H1 (cell line): Measurements from ENCODE around the gene CCDC195. TPM values are rescaled to one million over a fixed set of nuclear protein-coding genes. Genes with fewer than 3 reads are reported as not detected.

Experiments used
- CTCF ChIA-PET: fragments of 300-600 bp; sonication (Branson Sonifier 250); formaldehyde crosslinking; loops from one replicate; lab custom pipeline; 2021; ENCODE audit not compliant: partially characterized antibody; lab: Charles Lee
- POLR2A ChIA-PET: fragments of 300-600 bp; sonication (Branson Sonifier 250); formaldehyde crosslinking; loops from one replicate; lab custom pipeline; 2021; ENCODE audit warnings: inconsistent platforms; ENCODE audit not compliant: partially characterized antibody; lab: Charles Lee
- DNase-seq, 2 experiments: peaks; one replicate each; pipeline versions ENCODE4 v3.0.0 to v3.0.0-alpha.2; 2010 to 2022; ENCODE audit warnings: low spot score in 2 of 2, low read depth in 1 of 2, mixed read lengths in 1 of 2
- FAIRE-seq: peaks from 2 replicates; lab custom pipeline; 2011; peaks lifted over from hg19 to GRCh38; lab: Jason Lieb, UNC
- H2AFZ ChIP-seq: 2 replicates; pipeline ENCODE4 v1.8.1; 2012; ENCODE audit warnings: low read length, inconsistent platforms
- H2AK5ac ChIP-seq: 2 replicates; pipeline ENCODE4 v1.6.1; 2013; ENCODE audit warnings: low read depth, low read length
- H2BK120ac ChIP-seq: replicated peaks from 2 replicates; pipeline ENCODE3; 2013; ENCODE audit warnings: low read depth, low read length, inconsistent platforms
- H2BK12ac ChIP-seq: 2 replicates; pipeline ENCODE4 v1.6.1; 2013; ENCODE audit warnings: low read depth, low read length
- H2BK15ac ChIP-seq: 2 replicates; pipeline ENCODE4 v1.6.1; 2013; ENCODE audit warnings: low read length
- H2BK20ac ChIP-seq: 2 replicates; pipeline ENCODE4 v1.6.1; 2013; ENCODE audit warnings: low read length
- H2BK5ac ChIP-seq: 2 replicates; pipeline ENCODE4 v1.6.1; 2013; ENCODE audit warnings: low read depth, low read length
- H3K14ac ChIP-seq: 2 replicates; pipeline ENCODE4 v1.6.1; 2013; ENCODE audit warnings: inconsistent platforms; ENCODE audit not compliant: insufficient read length
- H3K18ac ChIP-seq: 2 replicates; pipeline ENCODE4 v1.6.1; 2013; ENCODE audit warnings: low read length; ENCODE audit errors: extremely low read depth
- H3K23ac ChIP-seq: 2 replicates; pipeline ENCODE4 v1.6.1; 2013; ENCODE audit warnings: inconsistent platforms; ENCODE audit not compliant: insufficient read length
- H3K23me2 ChIP-seq: 2 replicates; pipeline ENCODE4 v1.6.1; 2013; ENCODE audit warnings: low read depth, low read length
- H3K27ac ChIP-seq: 2 replicates; pipeline ENCODE4 v1.6.1; 2011; ENCODE audit warnings: low read depth, low read length, inconsistent platforms
- H3K27me3 ChIP-seq, 4 experiments: replicated peaks in 1 of 4; 1 replicate in 1 of 4; 2 replicates in 3 of 4; pipeline versions ENCODE4 v1.6.1 to v1.8.1; 2011 to 2013; ENCODE audit warnings: low read length in 3 of 4, mild to moderate bottlenecking in 3 of 4, inconsistent platforms in 2 of 4, mixed read lengths in 2 of 4, moderate library complexity in 1 of 4; ENCODE audit not compliant: control insufficient read depth in 3 of 4, insufficient read depth in 3 of 4; ENCODE audit errors: extremely low read depth in 1 of 4
- H3K36me3 ChIP-seq, 4 experiments: 2 replicates each; pipeline versions ENCODE4 v1.6.1 to v1.8.1; 2011 to 2013; ENCODE audit warnings: mild to moderate bottlenecking in 4 of 4, low read length in 3 of 4, moderate library complexity in 2 of 4, control low read depth in 1 of 4, inconsistent platforms in 1 of 4; ENCODE audit not compliant: insufficient read depth in 4 of 4, control insufficient read depth in 2 of 4
- H3K4ac ChIP-seq: replicated peaks from 2 replicates; pipeline ENCODE3; 2013; ENCODE audit warnings: low read length, low read depth, mixed read lengths, inconsistent platforms; ENCODE audit not compliant: insufficient read length
- H3K4me1 ChIP-seq, 4 experiments: replicated peaks in 1 of 4; 1 replicate in 1 of 4; 2 replicates in 3 of 4; pipeline versions ENCODE4 v1.6.1 to v1.8.1; 2011 to 2013; ENCODE audit warnings: low read length in 3 of 4, inconsistent platforms in 2 of 4, mixed read lengths in 1 of 4; ENCODE audit not compliant: insufficient read depth in 4 of 4, control insufficient read depth in 3 of 4
- H3K4me2 ChIP-seq, 2 experiments: 2 replicates each; pipeline versions ENCODE4 v1.6.1 to v1.8.1; 2011 to 2013; ENCODE audit warnings: low read depth in 2 of 2, low read length in 2 of 2, control low read depth in 1 of 2, inconsistent platforms in 1 of 2, mild to moderate bottlenecking in 1 of 2; ENCODE audit not compliant: insufficient read depth in 1 of 2
- H3K4me3 ChIP-seq, 4 experiments: fragments of 200-600, 300-600 bp in 1 of 4; sonication (generic), shearing (Covaris generic), sonication (Bioruptor Twin) in 1 of 4; 2 replicates each; pipeline versions ENCODE4 v1.5.1 to v1.8.1; 2011 to 2016; ENCODE audit warnings: low read length in 4 of 4, low read depth in 3 of 4, control low read depth in 2 of 4, inconsistent platforms in 2 of 4, mild to moderate bottlenecking in 2 of 4, mixed read lengths in 1 of 4, moderate library complexity in 1 of 4; ENCODE audit not compliant: insufficient read depth in 2 of 4; ENCODE audit errors: extremely low read depth in 1 of 4
- H3K56ac ChIP-seq: replicated peaks from 2 replicates; pipeline ENCODE3; 2013; ENCODE audit warnings: low read depth, mild to moderate bottlenecking, mixed read lengths, low read length, inconsistent platforms; ENCODE audit not compliant: insufficient read length
- H3K79me1 ChIP-seq: 2 replicates; pipeline ENCODE4 v1.6.1; 2013; ENCODE audit warnings: low read depth, low read length, control low read depth
- H3K79me2 ChIP-seq, 2 experiments: 2 replicates each; pipeline versions ENCODE4 v1.6.1 to v1.8.1; 2012 to 2013; ENCODE audit warnings: low read length in 2 of 2, mild to moderate bottlenecking in 2 of 2, inconsistent platforms in 1 of 2; ENCODE audit not compliant: insufficient read depth in 2 of 2, control insufficient read depth in 1 of 2
- H3K9ac ChIP-seq, 4 experiments: replicated peaks in 1 of 4; 1 replicate in 1 of 4; 2 replicates in 3 of 4; pipeline versions ENCODE4 v1.6.1 to v1.8.1; 2011 to 2013; ENCODE audit warnings: low read depth in 3 of 4, low read length in 3 of 4, control low read depth in 2 of 4, mild to moderate bottlenecking in 2 of 4, moderate library complexity in 2 of 4, inconsistent platforms in 1 of 4; ENCODE audit errors: extremely low read depth in 1 of 4
- H3K9me3 ChIP-seq, 2 experiments: 2 replicates each; pipeline versions ENCODE4 v1.6.1 to v1.8.1; 2012 to 2013; ENCODE audit warnings: mild to moderate bottlenecking in 2 of 2, moderate library complexity in 2 of 2, control low read depth in 1 of 2, inconsistent platforms in 1 of 2, low read depth in 1 of 2, low read length in 1 of 2, mixed read lengths in 1 of 2; ENCODE audit not compliant: insufficient read depth in 2 of 2
- H4K20me1 ChIP-seq, 2 experiments: replicated peaks in 1 of 2; 2 replicates each; pipeline versions ENCODE3 to v1.8.1; 2011 to 2013; ENCODE audit warnings: inconsistent platforms in 2 of 2, low read length in 2 of 2, mild to moderate bottlenecking in 1 of 2; ENCODE audit not compliant: insufficient read depth in 2 of 2, control insufficient read depth in 1 of 2
- H4K5ac ChIP-seq: 2 replicates; pipeline ENCODE4 v1.6.1; 2013; ENCODE audit warnings: low read length, low read depth, mixed read lengths, inconsistent platforms; ENCODE audit not compliant: insufficient read length
- H4K8ac ChIP-seq: 2 replicates; pipeline ENCODE4 v1.8.0; 2013; ENCODE audit warnings: mild to moderate bottlenecking, moderate library complexity, low read length, inconsistent platforms; ENCODE audit not compliant: insufficient read depth; ENCODE audit errors: extremely low read depth
- H4K91ac ChIP-seq: replicated peaks from 2 replicates; pipeline ENCODE3; 2013; ENCODE audit warnings: low read length, mixed read lengths, inconsistent platforms; ENCODE audit not compliant: insufficient read length
- EGR1 ChIP-seq: IDR thresholded peaks from 2 replicates; pipeline ENCODE4 v1.6.1; 2011; ENCODE audit warnings: low read depth, low read length, borderline replicate concordance
- EP300 ChIP-seq, 2 experiments: IDR thresholded peaks; 1 replicate in 1 of 2; 2 replicates in 1 of 2; pipeline ENCODE4 v1.6.1; 2011 to 2012; ENCODE audit warnings: low read depth in 2 of 2, low read length in 2 of 2, mild to moderate bottlenecking in 2 of 2, borderline replicate concordance in 1 of 2, inconsistent platforms in 1 of 2, moderate library complexity in 1 of 2
- FOSL1 ChIP-seq: IDR thresholded peaks from 2 replicates; pipeline ENCODE4 v1.6.1; 2011; ENCODE audit warnings: mild to moderate bottlenecking, low read depth, low read length, moderate library complexity; ENCODE audit not compliant: insufficient read depth
- MAFK ChIP-seq: IDR thresholded peaks from 2 replicates; pipeline ENCODE4 v1.6.1; 2012; ENCODE audit warnings: low read depth, mild to moderate bottlenecking, improper control_type of control experiment, low read length
- NRF1 ChIP-seq: IDR thresholded peaks from 2 replicates; pipeline ENCODE4 v1.6.1; 2011; ENCODE audit warnings: mild to moderate bottlenecking, low read depth, low read length, improper control_type of control experiment
- POLR2A ChIP-seq, 2 experiments: IDR thresholded peaks; 1 replicate in 1 of 2; 2 replicates in 1 of 2; pipeline ENCODE4 v1.6.1; 2011; ENCODE audit warnings: low read depth in 2 of 2, low read length in 2 of 2, mild to moderate bottlenecking in 2 of 2; ENCODE audit errors: control extremely low read depth in 1 of 2
- SIRT6 ChIP-seq: IDR thresholded peaks from one replicate; pipeline ENCODE4 v1.7.1; 2012; ENCODE audit warnings: low read length, inconsistent platforms
- TCF12 ChIP-seq: IDR thresholded peaks from 2 replicates; pipeline ENCODE4 v1.6.1; 2011; ENCODE audit warnings: low read depth, mild to moderate bottlenecking, low read length
- TEAD4 ChIP-seq: IDR thresholded peaks from 2 replicates; pipeline ENCODE4 v1.6.1; 2012; ENCODE audit warnings: low read depth, low read length, inconsistent platforms, mixed read lengths
- WGBS, 2 experiments: shearing (Covaris generic) in 1 of 2; methylation state at CpG; one replicate each; pipeline versions ENCODE4 v1.1.6 to v1.1.7; 2013 to 2015; ENCODE audit warnings: low lambda C conversion rate in 2 of 2, mixed read lengths in 2 of 2, inconsistent platforms in 1 of 2, low coverage in 1 of 2, missing lambda C conversion rate in 1 of 2; ENCODE audit not compliant: insufficient replicate concordance in 2 of 2, insufficient coverage in 1 of 2, insufficient read length in 1 of 2; ENCODE audit errors: extremely low coverage in 1 of 2, missing lambda C conversion rate in 1 of 2; 5-methylcytosine and 5-hydroxymethylcytosine counted together
- polyA plus RNA-seq, 7 experiments: library from polyadenylated mRNA; depleted of rRNA in 3 of 7; stranded (reverse) in 5 of 7; unstranded in 2 of 7; fragments of >200 nt in 5 of 7; fragments of 200-250 nt in 2 of 7; gene quantifications; 1 replicate in 5 of 7; 2 replicates in 1 of 7; 4 replicates in 1 of 7; pipeline versions ENCODE4 v1.2.1 to v1.2.3, GENCODE V29; 2011 to 2013; ENCODE audit warnings: missing spikeins in 2 of 7, mixed read lengths in 2 of 7
- total RNA-seq: library from RNA; stranded (reverse); fragmentation: NEBNext Ultra II Directional; extraction: Animal tissue kit (Norgen Biotek cat#: 25700); gene quantifications from 2 replicates; pipeline ENCODE4 v1.2.1, GENCODE V29; 2021

CCDC195 gene
- total and polyA plus RNA-seq, 2 of the 8 experiments (the other 6 are each of a cell fraction or from before 2014, with no cell fraction given) = not detected

DNA sequence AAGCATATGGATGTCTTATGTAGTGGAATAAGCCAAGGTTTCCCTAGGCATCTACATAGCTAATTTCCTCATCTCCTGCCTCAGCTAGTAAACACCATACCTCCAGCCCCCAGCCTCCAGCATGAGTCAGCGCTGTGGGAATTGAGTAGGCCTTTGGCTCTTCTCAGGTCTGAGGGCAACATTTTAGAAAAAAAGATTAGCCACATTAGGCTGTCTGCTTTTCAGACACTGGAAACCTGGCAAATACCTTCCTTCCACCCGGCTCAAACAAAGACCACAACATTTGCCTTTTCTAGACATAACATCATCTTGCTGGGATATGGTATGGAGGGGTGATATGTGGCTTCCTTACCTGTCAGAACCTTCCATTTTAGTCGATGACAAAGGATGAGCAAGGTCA lies 6.1 kb upstream of the CCDC195 start:
- Histone ChIP-seq H2BK12ac (no peak overlapping the region), H2BK20ac (no peak overlapping the region), H3K4ac (no peak overlapping the region), H3K9ac (no peak overlapping the region), H2AFZ (no peak overlapping the region), H3K14ac (no peak overlapping the region), H4K20me1 (no peaks in the 10 kb centered on the region), H3K4me3 (no peak overlapping the region), H4K8ac (no peak overlapping the region), H2BK120ac (no peak overlapping the region), H3K79me1 (no peaks in the 10 kb centered on the region), H3K27ac (no peak overlapping the region), H3K4me1 (no peaks in the 10 kb centered on the region), H3K23me2 (no peaks in the 10 kb centered on the region), H2BK15ac (no peak overlapping the region), H2BK5ac (no peak overlapping the region), H3K23ac (no peak overlapping the region), H4K91ac (no peak overlapping the region), H3K56ac (no peak overlapping the region), H3K9me3 (no peaks in the 10 kb centered on the region; a peak in 1 of 4 replicates), H3K27me3 (no peaks in the 10 kb centered on the region), H3K36me3 (no peaks in the 10 kb centered on the region), H4K5ac (no peak overlapping the region), H3K79me2 (no peaks in the 10 kb centered on the region), H2AK5ac (no peak overlapping the region), H3K4me2 (no peak overlapping the region), H3K18ac (no peak overlapping the region)
- no peak for FAIRE-seq
- TF ChIP-seq FOSL1 (no peak), NRF1 (no peak), EGR1 (no peak), TCF12 (no peak), TEAD4 (no peak), SIRT6 (no peak), MAFK (no peak), EP300 (IDR thresholded peaks at IDR 0.05; ENCODE audit: borderline replicate concordance in 1 of 2, low read depth in 2 of 2, low read length in 2 of 2) (no peak), POLR2A (IDR thresholded peaks at IDR 0.05; ENCODE audit: control extremely low read depth in 1 of 2, low read depth in 2 of 2, low read length in 2 of 2) (no peak)
- ChIA-PET POLR2A (no interaction called here), CTCF (interaction anchor here (1.5 kb wide), 1 partner anchor 55 kb away, joined by 3 read pairs; no protein-coding TSS in a partner anchor)
- DNase-seq = no peak
- WGBS, 2 experiments = 93% methylated on average over 3 of the region's 3 CpGs; no CpG with 5 or more reads in 1 of the 2 experiments
